ENCODE results near the gene MT1HL1.
"Not testable (repeated sequence)": the region's sequence is repeated elsewhere in the genome, so short reads cannot be mapped to it uniquely, and the experiment has no call there.

MT1HL1 gene

GRCh38 chr1:236982380-236982779, 21.9 kb downstream of the MT1HL1 start:
- DNase-seq, result no peak
- Histone ChIP-seq H3K27me3 (replicated peaks) (no peaks in the 10 kb centered on the region), H3K36me3 (replicated peaks) (no peaks in the 10 kb centered on the region), H3K4me3 (ENCODE audit: low read depth, low read length) (no peak overlapping the region), H3K27ac (no peak overlapping the region)
- in situ Hi-C loops (cut with HindIII; ENCODE audit: low pct_ligation_motif_present, low sequenced_read_pairs), result no loop called here
- no peak for TF ChIP-seq CTCF (IDR thresholded peaks at IDR 0.05; ENCODE audit: low read depth, low read length, missing control alignments)

GRCh38 chr1:236981431-236981830, 22.8 kb downstream of the MT1HL1 start:
- not testable (repeated sequence) for DNase-seq

GRCh38 chr1:236980673-236981072, 23.6 kb downstream of the MT1HL1 start:
- Histone ChIP-seq H3K27ac (no peak overlapping the region), H3K4me3 (ENCODE audit: low read depth, low read length) (no peak overlapping the region), H3K36me3 (replicated peaks) (no peaks in the 10 kb centered on the region), H3K27me3 (replicated peaks) (no peaks in the 10 kb centered on the region)
- DNase-seq, result no peak
- in situ Hi-C loops (cut with HindIII; ENCODE audit: low pct_ligation_motif_present, low sequenced_read_pairs), result no loop called here
- TF ChIP-seq CTCF (IDR thresholded peaks at IDR 0.05; ENCODE audit: low read depth, low read length, missing control alignments), result no peak

More at GRCh38 chr1:236981431-236981830, 22.8 kb downstream of the MT1HL1 start:
- H3K27ac ChIP-seq; H3K36me3 ChIP-seq (replicated peaks); H3K27me3 ChIP-seq (replicated peaks); H3K4me3 ChIP-seq (ENCODE audit: low read depth, low read length); in situ Hi-C loops (cut with HindIII; ENCODE audit: low pct_ligation_motif_present, low sequenced_read_pairs): not testable (repeated sequence)

- in situ Hi-C loops (cut with HindIII; ENCODE audit: low pct_ligation_motif_present, low sequenced_read_pairs), result no loop called here
- no peak for TF ChIP-seq CTCF (IDR thresholded peaks at IDR 0.05; ENCODE audit: low read depth, low read length, missing control alignments)
- no peak overlapping the region for H3K27ac ChIP-seq
- H3K27me3 ChIP-seq (replicated peaks), result no peaks in the 10 kb centered on the region
- H3K4me3 ChIP-seq (ENCODE audit: low read depth, low read length), result no peak overlapping the region
- no peaks in the 10 kb centered on the region for H3K36me3 ChIP-seq (replicated peaks)
- DNase-seq, result no peak
These were observed 24.9 kb downstream of the MT1HL1 start for GRCh38 chr1:236979149-236979900.

- Histone ChIP-seq H3K27me3 (replicated peaks) (no peaks in the 10 kb centered on the region), H3K4me3 (ENCODE audit: low read depth, low read length) (no peak overlapping the region), H3K27ac (no peak overlapping the region), H3K36me3 (replicated peaks) (no peaks in the 10 kb centered on the region)
- no peak for TF ChIP-seq CTCF (IDR thresholded peaks at IDR 0.05; ENCODE audit: low read depth, low read length, missing control alignments)
- in situ Hi-C loops (cut with HindIII; ENCODE audit: low pct_ligation_motif_present, low sequenced_read_pairs), result no loop called here
- DNase-seq, result no peak
These were observed 25.5 kb downstream of the MT1HL1 start for GRCh38 chr1:236978740-236979139.

- Histone ChIP-seq H3K27me3 (replicated peaks) (no peaks in the 10 kb centered on the region), H3K4me3 (ENCODE audit: low read depth, low read length) (no peak overlapping the region), H3K27ac (no peak overlapping the region), H3K36me3 (replicated peaks) (no peaks in the 10 kb centered on the region)
- DNase-seq, result no peak
- in situ Hi-C loops (cut with HindIII; ENCODE audit: low pct_ligation_motif_present, low sequenced_read_pairs), result no loop called here
- no peak for TF ChIP-seq CTCF (IDR thresholded peaks at IDR 0.05; ENCODE audit: low read depth, low read length, missing control alignments)
These were observed 28.8 kb downstream of the MT1HL1 start for GRCh38 chr1:236975461-236975860.

GRCh38 chr1:236974025-236974424, 30.2 kb downstream of the MT1HL1 start:
- in situ Hi-C loops (cut with HindIII; ENCODE audit: low pct_ligation_motif_present, low sequenced_read_pairs), result not testable (repeated sequence)

More at GRCh38 chr1:236974025-236974424, 30.2 kb downstream of the MT1HL1 start:
- not testable (repeated sequence) for H3K4me3 ChIP-seq (ENCODE audit: low read depth, low read length); H3K27me3 ChIP-seq (replicated peaks); DNase-seq; H3K27ac ChIP-seq; H3K36me3 ChIP-seq (replicated peaks)
